Astrocyte (in vitro differentiated cells and primary cell): ENCODE results near the gene SEC22A.

Source experiments
- EZH2 ChIP-seq: IDR thresholded peaks from 2 replicates; pipeline ENCODE4 v1.6.1; 2012; ENCODE audit warnings: mild to moderate bottlenecking, low read length, inconsistent platforms; ENCODE audit not compliant: insufficient read depth
- TF ChIP-seq, protein P1 (sequence below): IDR thresholded peaks from 2 replicates; pipeline ENCODE4 v1.5.1; 2011; ENCODE audit warnings: low read depth, mild to moderate bottlenecking, inconsistent platforms, low read length, moderate library complexity; ENCODE audit not compliant: insufficient read depth

GRCh38 chr3:123290962-123291361, 89.2 kb downstream of the SEC22A start:
- TF ChIP-seq, protein P1, sequence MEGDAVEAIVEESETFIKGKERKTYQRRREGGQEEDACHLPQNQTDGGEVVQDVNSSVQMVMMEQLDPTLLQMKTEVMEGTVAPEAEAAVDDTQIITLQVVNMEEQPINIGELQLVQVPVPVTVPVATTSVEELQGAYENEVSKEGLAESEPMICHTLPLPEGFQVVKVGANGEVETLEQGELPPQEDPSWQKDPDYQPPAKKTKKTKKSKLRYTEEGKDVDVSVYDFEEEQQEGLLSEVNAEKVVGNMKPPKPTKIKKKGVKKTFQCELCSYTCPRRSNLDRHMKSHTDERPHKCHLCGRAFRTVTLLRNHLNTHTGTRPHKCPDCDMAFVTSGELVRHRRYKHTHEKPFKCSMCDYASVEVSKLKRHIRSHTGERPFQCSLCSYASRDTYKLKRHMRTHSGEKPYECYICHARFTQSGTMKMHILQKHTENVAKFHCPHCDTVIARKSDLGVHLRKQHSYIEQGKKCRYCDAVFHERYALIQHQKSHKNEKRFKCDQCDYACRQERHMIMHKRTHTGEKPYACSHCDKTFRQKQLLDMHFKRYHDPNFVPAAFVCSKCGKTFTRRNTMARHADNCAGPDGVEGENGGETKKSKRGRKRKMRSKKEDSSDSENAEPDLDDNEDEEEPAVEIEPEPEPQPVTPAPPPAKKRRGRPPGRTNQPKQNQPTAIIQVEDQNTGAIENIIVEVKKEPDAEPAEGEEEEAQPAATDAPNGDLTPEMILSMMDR: no peak
- no peak for TF ChIP-seq EZH2
